Body of pancreas (tissue), 4 donors: Measurements from ENCODE around the gene TOGARAM2. TPM values are rescaled to one million over a fixed set of nuclear protein-coding genes. Genes with fewer than 3 reads are reported as not detected.

Experiments
- ATAC-seq: fragments of 150-250 bp; one replicate; pipeline ENCODE4 v1.9.1; 2016
- DNase-seq, 4 donors: peaks; one replicate each; pipeline ENCODE4 v3.0.0-alpha.2; 2019
- H3K27ac ChIP-seq, 4 donors: fragments of 200-600 bp; sonication (generic); 1 replicate in 3 of 4; 2 replicates in 1 of 4; pipeline versions ENCODE4 v1.5.1 to v1.6.1; 2016 to 2019; ENCODE audit warnings: mild to moderate bottlenecking in 1 of 4, mixed read lengths in 1 of 4, moderate library complexity in 1 of 4
- H3K27me3 ChIP-seq, 2 donors: fragments of 200-600 bp; sonication (generic); one replicate each; pipeline ENCODE4 v1.6.0; 2016; ENCODE audit warnings: mild to moderate bottlenecking in 1 of 2
- H3K36me3 ChIP-seq, 2 donors: fragments of 200-600 bp; sonication (generic); replicated peaks in 1 of 2; 2 replicates each; pipeline ENCODE4 v1.5.1; 2016; ENCODE audit warnings: low read depth in 2 of 2; ENCODE audit not compliant: insufficient read depth in 1 of 2
- H3K4me1 ChIP-seq: fragments of 200-600 bp; sonication (generic); one replicate; pipeline ENCODE4 v1.6.0; 2016
- H3K4me3 ChIP-seq, 2 donors: fragments of 200-600 bp; sonication (generic); 1 replicate in 1 of 2; 2 replicates in 1 of 2; pipeline ENCODE4 v1.5.1; 2016 to 2019
- H3K9me3 ChIP-seq, 3 donors: fragments of 200-600 bp; sonication (generic); 1 replicate in 2 of 3; 2 replicates in 1 of 3; pipeline ENCODE4 v1.5.1; 2016
- CTCF ChIP-seq, 7 experiments: fragments of 450-650 bp in 4 of 7; fragments of 200-600 bp in 3 of 7; sonication (generic) in 3 of 7; IDR thresholded peaks; one replicate each; pipeline ENCODE4 v1.5.1; 2016 to 2019; ENCODE audit warnings: antibody characterized with exemption in 7 of 7
- POLR2A ChIP-seq, 3 donors: fragments of 450-650 bp; IDR thresholded peaks; one replicate each; pipeline ENCODE4 v1.6.1; 2016; ENCODE audit warnings: antibody characterized with exemption in 3 of 3, mild to moderate bottlenecking in 2 of 3
- WGBS, 2 donors: methylation state at CpG; one replicate each; pipeline ENCODE4 v1.1.5; 2017; 5-methylcytosine and 5-hydroxymethylcytosine counted together
- intact Hi-C: fragments of 100-400 bp; cut with DNase I; formaldehyde crosslinking; loops from one replicate; pipeline ENCODE4 v1.15.1; 2023
- total RNA-seq, 2 donors: library from RNA; depleted of rRNA; stranded (reverse); fragments of >200 nt; gene quantifications; one replicate each; pipeline ENCODE4 v1.1.0, GENCODE V29; 2016

TOGARAM2 gene
- total RNA-seq, 2 donors from 2014 or later = 0.26 TPM; not detected in 1

- intact Hi-C loops = no loop called here
- ATAC-seq (no peak), DNase-seq (no peak)
- Histone ChIP-seq H3K4me3 (no peak overlapping the region), H3K36me3 (no peaks in the 10 kb centered on the region), H3K27me3 (no peaks in the 10 kb centered on the region), H3K27ac (no peak overlapping the region), H3K9me3 (no peaks in the 10 kb centered on the region), H3K4me1 (peaks cover 20% of the 10 kb centered on the region)
- no peak for TF ChIP-seq POLR2A (IDR thresholded peaks at IDR 0.05)
- TF ChIP-seq CTCF (IDR thresholded peaks at IDR 0.05) = no peak
- WGBS, 2 donors = 72 to 75% methylated on average over 8 of the region's 8 CpGs
Observed at GRCh38 chr2:29014331-29014730, 33.2 kb downstream of the TOGARAM2 start.

DNA sequence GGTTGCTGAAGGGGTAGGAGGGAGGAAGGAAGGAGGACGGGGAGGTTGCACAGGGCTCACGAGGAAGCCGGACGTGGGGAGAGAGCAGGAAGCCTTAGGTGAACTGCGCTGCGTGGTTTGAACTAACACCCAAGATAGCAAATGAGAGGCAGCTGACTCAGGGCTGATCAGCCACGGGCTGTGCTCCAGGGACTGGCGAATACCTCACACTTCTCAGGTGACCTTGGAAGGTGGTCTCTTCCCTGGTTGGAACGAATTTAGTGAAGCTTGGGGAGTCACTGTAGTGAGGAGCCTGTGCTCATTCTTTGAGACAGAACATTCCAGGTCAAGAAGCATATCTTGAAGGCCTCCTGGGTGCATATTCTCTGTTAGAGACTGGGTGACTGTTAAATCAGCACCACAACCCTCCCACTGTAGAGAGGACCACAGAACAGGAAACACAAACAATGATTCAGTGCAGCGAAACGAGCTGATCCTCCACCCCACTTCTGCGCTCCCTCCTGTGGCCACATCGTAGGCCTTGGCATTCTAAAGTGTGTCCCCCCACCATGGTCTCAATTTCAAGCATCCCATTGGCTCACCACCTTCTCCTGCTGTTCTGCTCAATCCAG lies 33.8 kb downstream of the TOGARAM2 start:
- Histone ChIP-seq H3K27me3 (no peaks in the 10 kb centered on the region), H3K27ac (peak overlapping the region in 1 of 4 donors; percentile 17), H3K36me3 (no peaks in the 10 kb centered on the region), H3K4me1 (peaks cover 20% of the 10 kb centered on the region), H3K4me3 (no peak overlapping the region), H3K9me3 (no peaks in the 10 kb centered on the region)
- no peak for TF ChIP-seq POLR2A (IDR thresholded peaks at IDR 0.05)
- peak in 1 of 7 experiments; percentile 10 for TF ChIP-seq CTCF (IDR thresholded peaks at IDR 0.05)
- peak in 2 of 4 donors; percentile 14 to 49 for DNase-seq
- intact Hi-C loops = no loop called here
- 50 to 65% methylated on average over 13 of the region's 13 CpGs for WGBS, 2 donors
- no peak for ATAC-seq

GRCh38 chr2:29015701-29016470 lies 34.8 kb downstream of the TOGARAM2 start:
- TF ChIP-seq POLR2A (IDR thresholded peaks at IDR 0.05) (no peak), CTCF (IDR thresholded peaks at IDR 0.05) (no peak)
- Histone ChIP-seq H3K27ac (peak overlapping the region in 1 of 4 donors; percentile 17), H3K4me1 (peaks cover 20% of the 10 kb centered on the region), H3K36me3 (no peaks in the 10 kb centered on the region), H3K27me3 (no peaks in the 10 kb centered on the region), H3K9me3 (no peaks in the 10 kb centered on the region), H3K4me3 (no peak overlapping the region)
- DNase-seq = no peak
- no peak for ATAC-seq
- intact Hi-C loops = no loop called here
- WGBS, 2 donors = 72 to 79% methylated on average over 17 of the region's 17 CpGs

DNA sequence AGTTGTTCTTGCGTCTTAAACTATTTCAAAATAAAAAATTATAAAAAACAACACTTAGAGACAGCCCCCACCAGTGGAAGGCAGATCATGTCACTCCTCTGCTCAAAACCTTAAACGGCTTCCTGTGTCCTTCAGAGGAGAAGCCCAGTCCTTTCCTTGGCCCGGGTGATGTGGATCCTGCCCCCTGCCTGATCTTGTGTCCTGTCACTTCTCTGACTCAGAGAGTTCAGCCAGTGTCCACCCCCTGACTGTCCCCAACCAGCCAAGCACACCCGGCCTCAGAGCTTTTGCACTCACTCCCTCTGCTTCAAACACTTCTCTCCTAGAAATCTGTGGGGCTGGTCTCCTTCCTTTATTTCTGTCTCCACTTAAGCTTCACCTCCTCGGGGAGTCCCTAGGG lies 35.4 kb downstream of the TOGARAM2 start:
- H3K9me3 ChIP-seq = no peaks in the 10 kb centered on the region
- peak in 1 of 4 donors; percentile 31 for DNase-seq
- no peaks in the 10 kb centered on the region for H3K36me3 ChIP-seq
- intact Hi-C loops = no loop called here
- H3K4me3 ChIP-seq = no peak overlapping the region
- TF ChIP-seq CTCF (IDR thresholded peaks at IDR 0.05) (no peak), POLR2A (IDR thresholded peaks at IDR 0.05) (no peak)
- 50 to 54% methylated on average over 5 of the region's 5 CpGs for WGBS, 2 donors
- no peaks in the 10 kb centered on the region for H3K27me3 ChIP-seq
- peak overlapping the region in 1 of 4 donors; percentile 32 for H3K27ac ChIP-seq
- H3K4me1 ChIP-seq = peaks cover 16% of the 10 kb centered on the region
- ATAC-seq = no peak
